Myometrial cell (primary cell): ENCODE data around the gene CUL3. TPM values are rescaled to one million over a fixed set of nuclear protein-coding genes. Genes with fewer than 3 reads are reported as not detected.

Source experiments
- total RNA-seq: library from RNA; depleted of rRNA; stranded (reverse); fragments of >200 nt; gene quantifications from 2 replicates; pipeline ENCODE4 v1.2.3, GENCODE V29; 2015

CUL3 gene
- 39.2 and 41.8 TPM in 2 replicates for total RNA-seq

DNA sequence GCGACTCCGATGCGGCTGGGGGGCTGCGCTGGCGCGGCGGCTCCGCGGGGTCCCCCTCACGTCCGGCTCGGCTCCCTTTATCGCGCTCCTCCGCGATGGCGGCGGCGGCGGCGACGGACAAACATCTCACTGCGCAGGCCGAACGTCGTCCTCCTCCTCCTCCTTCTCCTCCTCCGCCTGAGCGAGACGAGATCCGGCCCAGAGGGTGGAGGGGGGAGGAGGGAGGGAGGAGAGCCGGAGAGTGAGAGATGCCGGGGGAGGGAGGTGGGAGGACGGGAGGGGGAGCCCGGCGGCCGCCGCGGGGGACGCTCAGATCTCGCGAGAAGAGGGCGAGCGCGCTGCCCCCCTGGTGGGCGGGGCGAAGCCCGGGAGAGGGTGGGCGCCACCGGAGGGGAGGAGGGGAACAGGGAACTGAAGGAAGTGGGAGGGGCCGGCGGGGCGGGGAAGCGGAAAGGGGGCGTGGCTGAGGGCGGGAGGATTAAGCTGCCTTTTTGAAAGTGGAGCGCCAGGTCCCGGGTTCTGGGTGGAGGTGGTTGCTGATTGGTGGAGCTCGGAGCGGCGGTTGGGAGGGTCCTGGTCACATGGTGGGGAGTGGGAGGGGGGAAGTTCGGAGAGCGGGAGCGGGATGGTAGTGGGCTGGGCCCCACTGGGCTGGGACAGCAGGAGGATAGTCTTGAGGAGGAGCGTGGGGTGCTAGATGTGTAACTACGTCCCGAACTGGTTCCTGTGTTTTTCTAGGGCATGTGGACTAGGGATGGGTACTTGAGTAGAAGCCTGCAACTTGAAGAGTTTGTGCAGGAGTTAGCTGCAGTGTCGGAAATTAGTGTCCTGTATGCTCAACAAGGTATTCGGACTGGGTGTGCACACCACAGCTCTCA is at the start of gene CUL3:
Gene CUL3 (minus strand): TSS at position 153 of the 878 bp plus-strand sequence. CDS start 354 bp downstream, outside the sequence.

Other genes with a start within 250 kb of the CUL3 start
- gene FAM124B, start 183.3 kb downstream of the CUL3 start, total RNA-seq, result not detected in 2 replicates
- gene CCDC195, start 131.0 kb upstream of the CUL3 start, total RNA-seq, result not detected in 2 replicates